HepG2 (cell line): ENCODE measurements around the gene SRCAP. TPM values are rescaled to one million over a fixed set of nuclear protein-coding genes. Genes with fewer than 3 reads are reported as not detected.

Experiments used
- ATRX ChIP-seq: sonication (generic); formaldehyde crosslinking; IDR thresholded peaks from 2 replicates; pipeline ENCODE4 v1.4.0; 2020; ENCODE audit warnings: missing genetic modification reagents, borderline replicate concordance
- CBX5 ChIP-seq: sonication (generic); formaldehyde crosslinking; IDR thresholded peaks from 2 replicates; pipeline ENCODE4 v1.4.0; 2020; ENCODE audit warnings: missing genetic modification reagents, borderline replicate concordance
- CREM ChIP-seq, 2 experiments: sonication (generic) in 1 of 2; formaldehyde crosslinking in 1 of 2; IDR thresholded peaks; 2 replicates each; pipeline versions ENCODE4 v1.4.0 to v1.6.1; 2016 to 2020; ENCODE audit warnings: antibody characterized with exemption in 1 of 2, mild to moderate bottlenecking in 1 of 2, missing genetic modification reagents in 1 of 2
- DR1 ChIP-seq: sonication (generic); formaldehyde crosslinking; IDR thresholded peaks from 2 replicates; pipeline ENCODE4 v1.8.0; 2021; ENCODE audit warnings: mild to moderate bottlenecking, missing genetic modification reagents, inconsistent platforms
- ESRRA ChIP-seq: sonication (generic); formaldehyde crosslinking; IDR thresholded peaks from 2 replicates; pipeline ENCODE4 v1.5.1; 2020; ENCODE audit warnings: mild to moderate bottlenecking, low read depth, missing genetic modification reagents
- GTF2F1 ChIP-seq: fragments of 150-350 bp; IDR thresholded peaks from 2 replicates; pipeline ENCODE4 v1.6.1; 2014; ENCODE audit warnings: low read length
- HNF4A ChIP-seq: sonication (generic); formaldehyde crosslinking; IDR thresholded peaks from 2 replicates; pipeline ENCODE4 v1.4.0; 2020; ENCODE audit warnings: missing genetic modification reagents
- KAT7 ChIP-seq: IDR thresholded peaks from 2 replicates; pipeline ENCODE4 v1.6.1; 2018; ENCODE audit warnings: borderline replicate concordance, missing compliant biosample characterization
- MTF1 ChIP-seq: sonication (generic); formaldehyde crosslinking; IDR thresholded peaks from 2 replicates; pipeline ENCODE4 v1.5.0; 2020; ENCODE audit warnings: missing genetic modification reagents
- NFIC ChIP-seq: IDR thresholded peaks from 2 replicates; pipeline ENCODE4 v1.6.1; 2012; ENCODE audit warnings: mild to moderate bottlenecking, low read length, inconsistent platforms
- NR2F6 ChIP-seq, 2 experiments: IDR thresholded peaks; 2 replicates each; pipeline ENCODE4 v1.6.1; 2016; ENCODE audit warnings: antibody characterized with exemption in 1 of 2, mild to moderate bottlenecking in 1 of 2
- NRL ChIP-seq: sonication (generic); formaldehyde crosslinking; IDR thresholded peaks from 2 replicates; pipeline ENCODE4 v1.5.0; 2020; ENCODE audit warnings: missing genetic modification reagents, mild to moderate bottlenecking, moderate library complexity, borderline replicate concordance
- RCOR2 ChIP-seq: IDR thresholded peaks from 2 replicates; pipeline ENCODE4 v1.6.1; 2016; ENCODE audit warnings: missing biosample characterization, missing genetic modification reagents
- TAF15 ChIP-seq: fragments of 200-400 bp; formaldehyde crosslinking; IDR thresholded peaks from one replicate; pipeline ENCODE4 v1.6.1; 2018; ENCODE audit warnings: mild to moderate bottlenecking, low read depth, low read length; ENCODE audit not compliant: poor library complexity, severe bottlenecking
- ZNF598 ChIP-seq: sonication (generic); formaldehyde crosslinking; IDR thresholded peaks from 2 replicates; pipeline ENCODE4 v1.5.1; 2020; ENCODE audit warnings: mild to moderate bottlenecking, missing genetic modification reagents, borderline replicate concordance
- ZNF773 ChIP-seq: sonication (generic); formaldehyde crosslinking; IDR thresholded peaks from 2 replicates; pipeline ENCODE4 v1.4.0; 2020; ENCODE audit warnings: missing genetic modification reagents, borderline replicate concordance
- ZNF790 ChIP-seq: sonication (generic); formaldehyde crosslinking; IDR thresholded peaks from 2 replicates; pipeline ENCODE4 v1.8.0; 2022; ENCODE audit warnings: missing genetic modification reagents, mild to moderate bottlenecking, borderline replicate concordance
- polyA plus RNA-seq, 8 experiments: library from polyadenylated mRNA; depleted of rRNA in 3 of 8; stranded (reverse) in 7 of 8; unstranded in 1 of 8; fragments of >200 nt; fragmentation: Illumina TruSeq in 4 of 8; extraction: Trizol in 4 of 8; gene quantifications; 2 replicates each; pipeline versions ENCODE4 v1.2.1 to v1.2.3, GENCODE V29; 2011 to 2016; ENCODE audit warnings: low read depth in 4 of 8, missing spikeins in 1 of 8, mixed read lengths in 1 of 8; ENCODE audit not compliant: insufficient read depth in 1 of 8
- total RNA-seq, 5 experiments: library from RNA; depleted of rRNA; stranded (reverse); fragments of >200 nt; fragmentation: Illumina TruSeq; extraction: Trizol; gene quantifications; 2 replicates each; pipeline ENCODE4 v1.2.3, GENCODE V29; 2016; ENCODE audit warnings: low read depth in 1 of 5
- TF ChIP-seq, protein P1 (sequence below): sonication (generic); formaldehyde crosslinking; IDR thresholded peaks from 2 replicates; pipeline ENCODE4 v1.4.0; 2020; ENCODE audit warnings: mild to moderate bottlenecking, missing genetic modification reagents
- TF ChIP-seq, protein P2 (sequence below): sonication (generic); formaldehyde crosslinking; IDR thresholded peaks from 2 replicates; pipeline ENCODE4 v1.9.0; 2022; ENCODE audit warnings: missing genetic modification reagents, mild to moderate bottlenecking, borderline replicate concordance
- TF ChIP-seq, protein P3 (sequence below): sonication (generic); formaldehyde crosslinking; IDR thresholded peaks from 2 replicates; pipeline ENCODE4 v1.4.0; 2020; ENCODE audit warnings: missing genetic modification reagents, mild to moderate bottlenecking, borderline replicate concordance

The SRCAP gene
- total and polyA plus RNA-seq, 2 of the 13 experiments (the other 11 are each of a cell fraction or from before 2014, with no cell fraction given) = 4.9 to 9.0 TPM

DNA sequence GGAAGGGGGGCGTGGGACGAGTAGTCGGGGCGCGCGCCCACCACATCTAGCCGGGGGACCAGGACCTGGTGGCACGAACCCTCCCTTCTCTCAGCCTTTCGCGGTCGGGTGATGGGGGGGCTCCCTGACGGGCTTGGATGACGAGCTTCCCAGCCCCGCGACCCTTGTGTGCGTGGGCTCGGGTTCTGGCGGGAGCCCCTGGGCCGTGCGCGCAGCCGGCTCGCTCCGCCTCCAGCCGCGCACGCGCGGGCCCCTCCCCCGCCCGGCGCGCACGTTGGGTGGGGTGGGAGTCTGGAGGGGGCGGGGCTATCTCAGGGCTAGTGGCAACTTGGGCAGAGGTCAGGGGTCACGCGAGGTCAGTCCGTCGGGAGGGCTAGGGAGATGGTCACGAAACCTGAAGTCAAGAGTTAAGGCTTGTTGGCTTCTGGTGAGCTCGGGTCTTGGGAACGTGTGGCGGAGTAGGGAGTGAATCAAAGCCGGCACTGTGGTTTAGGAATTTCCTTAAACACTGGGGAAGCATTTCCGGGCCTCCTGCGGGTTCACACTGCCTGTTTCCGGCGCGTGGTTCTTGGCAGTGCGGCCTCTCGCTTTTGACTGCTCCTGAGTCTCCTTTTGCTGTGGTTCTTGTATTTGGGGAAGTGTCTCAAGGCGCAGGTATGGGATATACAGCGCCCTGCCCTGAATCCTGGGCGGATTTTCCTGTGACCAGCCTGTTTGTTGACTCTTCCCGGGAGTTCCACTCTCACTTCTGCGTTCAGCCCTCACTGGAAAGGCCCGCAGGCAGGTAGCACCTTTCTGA is at the start of gene SRCAP (continued):
- TF ChIP-seq, protein P1, sequence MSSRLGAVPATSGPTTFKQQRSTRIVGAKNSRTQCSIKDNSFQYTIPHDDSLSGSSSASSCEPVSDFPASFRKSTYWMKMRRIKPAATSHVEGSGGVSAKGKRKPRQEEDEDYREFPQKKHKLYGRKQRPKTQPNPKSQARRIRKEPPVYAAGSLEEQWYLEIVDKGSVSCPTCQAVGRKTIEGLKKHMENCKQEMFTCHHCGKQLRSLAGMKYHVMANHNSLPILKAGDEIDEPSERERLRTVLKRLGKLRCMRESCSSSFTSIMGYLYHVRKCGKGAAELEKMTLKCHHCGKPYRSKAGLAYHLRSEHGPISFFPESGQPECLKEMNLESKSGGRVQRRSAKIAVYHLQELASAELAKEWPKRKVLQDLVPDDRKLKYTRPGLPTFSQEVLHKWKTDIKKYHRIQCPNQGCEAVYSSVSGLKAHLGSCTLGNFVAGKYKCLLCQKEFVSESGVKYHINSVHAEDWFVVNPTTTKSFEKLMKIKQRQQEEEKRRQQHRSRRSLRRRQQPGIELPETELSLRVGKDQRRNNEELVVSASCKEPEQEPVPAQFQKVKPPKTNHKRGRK (CRISPR knock-in tag) = no peak
- TF ChIP-seq HNF4A (CRISPR knock-in tag) (no peak; the same call in 1 of the 2 replicates), ESRRA (CRISPR knock-in tag) (no peak), NFIC (no peak; the same call in 1 of the 2 replicates), NR2F6 (IDR thresholded peaks at IDR 0.05) (peak; percentile 98), NR2F6 (CRISPR knock-in tag; IDR thresholded peaks at IDR 0.05) (peak; percentile 98), MTF1 (no peak; the same call in 1 of the 2 replicates), ATRX (CRISPR knock-in tag) (no peak), CBX5 (CRISPR knock-in tag) (0 out of 2 replicates have a peak, but pooled peaks have one; percentile 7), TAF15 (no peak), CREM (IDR thresholded peaks at IDR 0.05) (peak; percentile 63), CREM (CRISPR knock-in tag; IDR thresholded peaks at IDR 0.05) (no peak), ZNF790 (CRISPR knock-in tag) (no peak), KAT7 (CRISPR knock-in tag) (peak; percentile 14; the same call in 1 of the 2 replicates), ZNF598 (CRISPR knock-in tag) (no peak), ZNF773 (0 out of 2 replicates have a peak, but pooled peaks have one; percentile 44), DR1 (no peak), NRL (CRISPR knock-in tag) (no peak; the same call in 1 of the 2 replicates), GTF2F1 (no peak), RCOR2 (CRISPR knock-in tag) (no peak)
- TF ChIP-seq, protein P2, sequence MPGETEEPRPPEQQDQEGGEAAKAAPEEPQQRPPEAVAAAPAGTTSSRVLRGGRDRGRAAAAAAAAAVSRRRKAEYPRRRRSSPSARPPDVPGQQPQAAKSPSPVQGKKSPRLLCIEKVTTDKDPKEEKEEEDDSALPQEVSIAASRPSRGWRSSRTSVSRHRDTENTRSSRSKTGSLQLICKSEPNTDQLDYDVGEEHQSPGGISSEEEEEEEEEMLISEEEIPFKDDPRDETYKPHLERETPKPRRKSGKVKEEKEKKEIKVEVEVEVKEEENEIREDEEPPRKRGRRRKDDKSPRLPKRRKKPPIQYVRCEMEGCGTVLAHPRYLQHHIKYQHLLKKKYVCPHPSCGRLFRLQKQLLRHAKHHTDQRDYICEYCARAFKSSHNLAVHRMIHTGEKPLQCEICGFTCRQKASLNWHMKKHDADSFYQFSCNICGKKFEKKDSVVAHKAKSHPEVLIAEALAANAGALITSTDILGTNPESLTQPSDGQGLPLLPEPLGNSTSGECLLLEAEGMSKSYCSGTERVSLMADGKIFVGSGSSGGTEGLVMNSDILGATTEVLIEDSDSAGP = no peak; the same call in 1 of the 2 replicates
- TF ChIP-seq, protein P3, sequence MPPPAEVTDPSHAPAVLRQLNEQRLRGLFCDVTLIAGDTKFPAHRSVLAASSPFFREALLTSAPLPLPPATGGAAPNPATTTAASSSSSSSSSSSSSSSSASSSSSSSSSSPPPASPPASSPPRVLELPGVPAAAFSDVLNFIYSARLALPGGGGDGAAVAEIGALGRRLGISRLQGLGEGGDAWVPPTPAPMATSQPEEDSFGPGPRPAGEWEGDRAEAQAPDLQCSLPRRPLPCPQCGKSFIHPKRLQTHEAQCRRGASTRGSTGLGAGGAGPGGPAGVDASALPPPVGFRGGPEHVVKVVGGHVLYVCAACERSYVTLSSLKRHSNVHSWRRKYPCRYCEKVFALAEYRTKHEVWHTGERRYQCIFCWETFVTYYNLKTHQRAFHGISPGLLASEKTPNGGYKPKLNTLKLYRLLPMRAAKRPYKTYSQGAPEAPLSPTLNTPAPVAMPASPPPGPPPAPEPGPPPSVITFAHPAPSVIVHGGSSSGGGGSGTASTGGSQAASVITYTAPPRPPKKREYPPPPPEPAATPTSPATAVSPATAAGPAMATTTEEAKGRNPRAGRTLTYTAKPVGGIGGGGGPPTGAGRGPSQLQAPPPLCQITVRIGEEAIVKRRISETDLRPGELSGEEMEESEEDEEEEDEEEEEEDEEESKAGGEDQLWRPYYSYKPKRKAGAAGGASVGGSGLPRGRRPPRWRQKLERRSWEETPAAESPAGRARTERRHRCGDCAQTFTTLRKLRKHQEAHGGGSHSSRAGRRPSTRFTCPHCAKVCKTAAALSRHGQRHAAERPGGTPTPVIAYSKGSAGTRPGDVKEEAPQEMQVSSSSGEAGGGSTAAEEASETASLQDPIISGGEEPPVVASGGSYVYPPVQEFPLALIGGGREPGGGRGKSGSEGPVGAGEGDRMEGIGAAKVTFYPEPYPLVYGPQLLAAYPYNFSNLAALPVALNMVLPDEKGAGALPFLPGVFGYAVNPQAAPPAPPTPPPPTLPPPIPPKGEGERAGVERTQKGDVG = no peak
